Transverse colon (tissue), 4 donors: Measurements from ENCODE around the gene TEAD4. TPM values are rescaled to one million over a fixed set of nuclear protein-coding genes. Genes with fewer than 3 reads are reported as not detected.

Experiments
- DNase-seq: peaks from one replicate; pipeline ENCODE4 v3.0.0-alpha.2; 2019
- H3K27ac ChIP-seq, 4 donors: fragments of 200-600 bp; sonication (generic); 2 replicates each; pipeline ENCODE4 v1.5.1; 2016 to 2018; ENCODE audit warnings: inconsistent platforms in 4 of 4
- H3K27me3 ChIP-seq: fragments of 200-600 bp; sonication (generic); 2 replicates; pipeline ENCODE4 v1.5.1; 2017; ENCODE audit warnings: inconsistent platforms
- H3K36me3 ChIP-seq, 4 donors: fragments of 200-600 bp; sonication (generic); 2 replicates each; pipeline ENCODE4 v1.5.1; 2017 to 2019; ENCODE audit warnings: inconsistent platforms in 4 of 4
- H3K4me1 ChIP-seq, 4 donors: fragments of 200-600 bp; sonication (generic); 2 replicates each; pipeline ENCODE4 v1.5.1; 2017 to 2020; ENCODE audit warnings: inconsistent platforms in 4 of 4
- H3K4me3 ChIP-seq, 4 donors: fragments of 200-600 bp; sonication (generic); 1 replicate in 1 of 4; 2 replicates in 3 of 4; pipeline versions ENCODE4 v1.5.1 to v1.6.1; 2017 to 2019; ENCODE audit warnings: inconsistent platforms in 4 of 4
- H3K9me3 ChIP-seq, 2 donors: fragments of 200-600 bp; sonication (generic); 2 replicates each; pipeline ENCODE4 v1.5.1; 2017 to 2019; ENCODE audit warnings: inconsistent platforms in 2 of 2
- EP300 ChIP-seq: sonication (generic); formaldehyde crosslinking; IDR thresholded peaks from one replicate; pipeline ENCODE4 v1.6.1; 2017; ENCODE audit warnings: antibody characterized with exemption, low read depth
- POLR2A ChIP-seq: fragments of 450-650 bp; IDR thresholded peaks from one replicate; pipeline ENCODE4 v1.6.1; 2016; ENCODE audit warnings: antibody characterized with exemption, mild to moderate bottlenecking, moderate library complexity
- POLR2AphosphoS5 ChIP-seq, 3 donors: sonication (generic); formaldehyde crosslinking; IDR thresholded peaks; one replicate each; pipeline ENCODE4 v1.6.1; 2016; ENCODE audit warnings: antibody characterized with exemption in 3 of 3
- WGBS, 2 donors: methylation state at CpG; one replicate each; pipeline ENCODE4 v1.1.5; 2018; ENCODE audit warnings: low coverage in 1 of 2; 5-methylcytosine and 5-hydroxymethylcytosine counted together
- in situ Hi-C, 4 donors: fragments of 200-750 bp; cut with MboI; loops; one replicate each; pipeline versions ENCODE4 v1.15.0 to v1.15.1; 2017; ENCODE audit warnings: low sequenced_read_pairs in 3 of 4, low pct_ligation_motif_present in 1 of 4, low pct_unique_long_range_greater_than_20kb in 1 of 4
- intact Hi-C: fragments of 100-400 bp; cut with DNase I; formaldehyde crosslinking; loops from one replicate; pipeline ENCODE4 v1.15.1; 2023; ENCODE audit warnings: low total_unique reads
- total RNA-seq, 4 donors: library from RNA; depleted of rRNA; stranded (reverse); fragments of >200 nt; gene quantifications; one replicate each; pipeline ENCODE4 v1.1.0, GENCODE V29; 2016
- TF ChIP-seq, protein P1 (sequence below), 5 experiments: fragments of 200-600 bp in 3 of 5; fragments of 450-650 bp in 2 of 5; sonication (generic) in 3 of 5; IDR thresholded peaks; 1 replicate in 2 of 5; 2 replicates in 3 of 5; pipeline ENCODE4 v1.5.1; 2016 to 2017; ENCODE audit warnings: antibody characterized with exemption in 5 of 5, inconsistent platforms in 3 of 5, mild to moderate bottlenecking in 2 of 5, moderate library complexity in 1 of 5

The TEAD4 gene
- total RNA-seq, 4 donors from 2014 or later = 4.2 to 29.7 (median 6.3) TPM

DNA sequence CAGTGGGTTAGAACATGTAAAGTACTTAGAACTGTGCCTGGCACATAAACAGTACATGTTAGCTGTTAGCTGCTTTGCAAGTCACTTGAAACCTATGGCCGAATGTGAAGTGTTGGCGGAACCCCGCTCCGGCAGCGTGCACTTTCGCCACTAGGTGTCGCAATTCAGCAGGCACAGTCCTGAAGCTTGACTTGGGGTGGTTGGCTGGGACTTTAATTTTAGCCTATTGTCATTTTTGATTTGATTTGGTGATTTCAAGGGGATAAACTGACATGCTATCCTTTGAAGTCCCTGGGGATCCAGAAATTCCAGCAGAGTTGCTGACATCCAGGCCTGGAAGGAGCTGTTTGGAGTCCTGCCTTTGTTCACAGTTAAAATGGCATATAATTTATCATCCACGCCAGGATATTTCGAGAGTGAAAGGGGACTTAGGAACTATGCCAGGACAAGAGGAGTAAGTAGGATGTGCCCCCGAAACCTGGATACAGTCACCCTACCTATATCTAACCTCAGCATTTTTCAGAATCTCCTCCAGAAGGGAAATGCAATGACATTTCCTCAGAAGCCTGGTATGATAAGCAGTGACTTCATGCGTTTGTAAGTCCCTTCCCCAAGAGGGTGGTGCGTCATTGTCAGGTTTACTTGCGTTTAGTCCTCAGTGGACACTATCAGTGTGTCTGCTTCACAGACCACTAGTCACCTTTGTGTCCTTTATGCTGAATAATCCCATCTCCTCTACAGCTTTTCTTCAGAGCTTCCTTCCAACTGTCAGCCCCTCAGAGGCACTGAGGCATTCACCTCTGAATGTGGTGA, 114.4 kb downstream of the TEAD4 start:
- in situ Hi-C loops (no loop called here), intact Hi-C loops (loop anchor here (5.0 kb wide), 1 partner anchor 199 kb away; no protein-coding TSS in a partner anchor)
- Histone ChIP-seq H3K4me1 (peaks cover 0 to 23% (median 8%) of the 10 kb centered on the region in 4 donors), H3K27ac (no peak overlapping the region), H3K9me3 (no peaks in the 10 kb centered on the region), H3K27me3 (no peaks in the 10 kb centered on the region), H3K36me3 (no peaks in the 10 kb centered on the region), H3K4me3 (no peak overlapping the region)
- no peak for TF ChIP-seq EP300
- TF ChIP-seq, protein P1, sequence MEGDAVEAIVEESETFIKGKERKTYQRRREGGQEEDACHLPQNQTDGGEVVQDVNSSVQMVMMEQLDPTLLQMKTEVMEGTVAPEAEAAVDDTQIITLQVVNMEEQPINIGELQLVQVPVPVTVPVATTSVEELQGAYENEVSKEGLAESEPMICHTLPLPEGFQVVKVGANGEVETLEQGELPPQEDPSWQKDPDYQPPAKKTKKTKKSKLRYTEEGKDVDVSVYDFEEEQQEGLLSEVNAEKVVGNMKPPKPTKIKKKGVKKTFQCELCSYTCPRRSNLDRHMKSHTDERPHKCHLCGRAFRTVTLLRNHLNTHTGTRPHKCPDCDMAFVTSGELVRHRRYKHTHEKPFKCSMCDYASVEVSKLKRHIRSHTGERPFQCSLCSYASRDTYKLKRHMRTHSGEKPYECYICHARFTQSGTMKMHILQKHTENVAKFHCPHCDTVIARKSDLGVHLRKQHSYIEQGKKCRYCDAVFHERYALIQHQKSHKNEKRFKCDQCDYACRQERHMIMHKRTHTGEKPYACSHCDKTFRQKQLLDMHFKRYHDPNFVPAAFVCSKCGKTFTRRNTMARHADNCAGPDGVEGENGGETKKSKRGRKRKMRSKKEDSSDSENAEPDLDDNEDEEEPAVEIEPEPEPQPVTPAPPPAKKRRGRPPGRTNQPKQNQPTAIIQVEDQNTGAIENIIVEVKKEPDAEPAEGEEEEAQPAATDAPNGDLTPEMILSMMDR (IDR thresholded peaks at IDR 0.05) = peak; percentile 86 to 99 (median 98)
- WGBS, 2 donors = 12 to 14% methylated on average over 5 to 13 of the region's 13 CpGs
- peak; percentile 88 for DNase-seq

DNA sequence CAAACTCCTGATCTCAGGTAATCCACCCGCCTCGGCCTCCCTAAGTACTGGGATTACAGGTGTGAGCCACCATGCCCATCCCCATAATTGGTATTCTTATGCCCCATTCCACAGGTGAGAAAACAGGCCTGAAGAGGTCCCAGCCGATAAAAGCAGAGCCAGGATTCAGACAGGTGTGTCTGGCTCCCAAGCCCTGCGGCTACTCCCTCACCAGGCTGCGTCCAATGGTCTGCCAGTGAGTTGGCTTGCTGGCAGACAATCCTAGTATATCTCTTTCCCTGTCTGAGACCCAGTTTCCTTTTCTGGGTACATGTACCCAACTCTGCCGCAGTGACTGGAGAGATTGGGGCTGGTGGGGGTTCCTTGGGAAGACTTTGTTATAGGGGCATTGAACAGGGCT, 116.1 kb downstream of the TEAD4 start:
- no peak for DNase-seq
- Histone ChIP-seq H3K36me3 (no peaks in the 10 kb centered on the region), H3K4me3 (no peak overlapping the region), H3K9me3 (no peaks in the 10 kb centered on the region), H3K4me1 (peaks cover 0 to 20% (median 8%) of the 10 kb centered on the region in 4 donors), H3K27ac (no peak overlapping the region), H3K27me3 (no peaks in the 10 kb centered on the region)
- WGBS, 2 donors = 83% methylated on average over 6 of the region's 6 CpGs; no CpG with 5 or more reads in 1 of the 2 donors
- intact Hi-C loops (no loop called here), in situ Hi-C loops (no loop called here)
- TF ChIP-seq POLR2AphosphoS5 (IDR thresholded peaks at IDR 0.05) = no peak
- no peak for TF ChIP-seq EP300
- TF ChIP-seq POLR2A = no peak
- TF ChIP-seq, protein P1 (IDR thresholded peaks at IDR 0.05) = no peak

DNA sequence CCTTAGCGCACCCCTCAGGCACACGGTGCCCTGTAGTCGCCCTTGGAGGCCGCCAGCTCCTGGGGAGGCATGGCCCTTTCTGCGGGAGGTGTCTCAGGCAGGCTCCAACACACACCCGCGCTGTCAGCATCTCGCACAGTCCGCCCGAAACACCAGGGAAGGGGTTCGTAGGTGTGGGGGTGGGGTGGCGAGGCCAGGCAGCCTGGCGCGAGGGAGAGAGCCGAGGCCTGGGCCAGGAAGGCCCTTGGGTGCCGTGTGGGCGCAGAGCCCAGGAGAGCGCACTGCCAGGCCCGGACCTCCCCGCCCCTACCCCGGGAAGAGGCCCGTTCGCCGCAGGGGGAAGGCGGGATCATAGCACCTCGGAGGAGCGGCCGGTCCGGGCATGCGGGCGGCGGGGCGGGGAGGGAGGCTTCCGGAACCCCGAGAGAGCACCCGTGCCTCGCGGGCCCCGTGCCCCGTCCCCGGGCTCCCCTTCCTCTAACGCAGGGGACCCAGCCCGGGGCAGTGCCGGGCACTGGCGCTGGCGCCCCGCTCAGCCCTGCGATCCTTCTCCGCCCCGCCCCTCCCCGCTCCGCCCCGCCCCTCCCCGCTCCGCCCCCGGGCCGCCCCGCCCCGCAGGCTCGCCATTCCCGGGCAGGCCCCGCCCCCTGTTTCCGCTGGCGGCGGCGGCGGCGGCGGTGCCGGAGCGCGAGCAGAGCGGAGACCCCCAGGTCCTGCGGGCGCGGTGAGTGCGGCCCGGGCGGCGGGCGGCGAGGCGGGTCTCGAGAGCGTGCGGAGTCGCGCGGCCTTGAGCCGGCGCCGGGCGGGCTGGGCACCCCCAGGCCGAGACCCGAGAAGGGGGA, 117.8 kb downstream of the TEAD4 start, which contains the start of gene TSPAN9:
TSPAN9 (plus strand) TSS at position 650 of the 842 bp plus-strand sequence. CDS start 123,815 bp downstream, outside the sequence.
- Histone ChIP-seq H3K4me1 (peaks cover 0 to 20% (median 8%) of the 10 kb centered on the region in 4 donors), H3K27ac (peak within 1 kb of the TSS; percentile 89 to 93 (median 90)), H3K27me3 (no peaks in the 10 kb centered on the region), H3K9me3 (no peaks in the 10 kb centered on the region), H3K4me3 (peak within 1 kb of the TSS; percentile 75 to 86 (median 84)), H3K36me3 (no peaks in the 10 kb centered on the region)
- TF ChIP-seq, protein P1 (IDR thresholded peaks at IDR 0.05) = no peak
- TF ChIP-seq POLR2A = peak; percentile 58
- TF ChIP-seq POLR2AphosphoS5 (IDR thresholded peaks at IDR 0.05) = peak in 2 of 3 donors; percentile 33 to 51
- in situ Hi-C loops = no loop called here
- peak; percentile 76 for DNase-seq
- WGBS, 2 donors = 4% methylated on average over 41 of the region's 95 CpGs; no CpG with 5 or more reads in 1 of the 2 donors
- intact Hi-C loops = no loop called here

DNA sequence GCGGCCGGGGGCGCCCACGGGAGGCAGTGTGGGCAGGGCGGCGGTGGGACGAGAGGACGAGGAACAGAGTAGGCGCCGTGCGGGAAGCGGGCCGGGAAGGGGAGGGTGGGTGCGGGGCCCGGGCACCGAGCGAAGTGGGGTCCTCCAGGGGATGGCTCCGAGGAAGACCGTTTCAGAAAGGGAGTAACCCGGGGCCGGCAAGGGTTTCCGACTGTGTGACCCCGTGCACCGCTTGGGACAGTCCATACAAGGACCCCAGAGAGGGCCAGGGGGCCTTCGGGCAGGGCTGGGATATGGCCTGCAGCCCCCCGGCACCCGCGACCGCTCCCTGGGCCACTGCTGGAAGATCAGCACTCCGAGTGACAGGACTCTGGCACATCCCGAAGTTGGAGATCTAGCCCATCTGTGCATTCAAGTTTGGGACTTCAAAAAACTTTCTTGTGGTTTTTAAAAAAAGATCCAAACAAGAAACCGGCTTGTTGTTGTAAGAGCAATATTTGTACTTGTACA, 118.4 kb downstream of the TEAD4 start:
- Histone ChIP-seq H3K27ac (peak overlapping the region; percentile 89 to 93 (median 90)), H3K36me3 (no peaks in the 10 kb centered on the region), H3K4me3 (peak overlapping the region; percentile 67 to 86 (median 80)), H3K4me1 (peaks cover 0 to 20% (median 8%) of the 10 kb centered on the region in 4 donors), H3K9me3 (no peaks in the 10 kb centered on the region), H3K27me3 (no peaks in the 10 kb centered on the region)
- TF ChIP-seq EP300 (no peak), POLR2AphosphoS5 (IDR thresholded peaks at IDR 0.05) (peak in 1 of 3 donors; percentile 12), POLR2A (no peak)
- TF ChIP-seq, protein P1 (IDR thresholded peaks at IDR 0.05) = no peak
- intact Hi-C loops = no loop called here
- WGBS, 2 donors = 0 to 3% methylated on average over 1 to 15 of the region's 32 CpGs
- peak; percentile 31 for DNase-seq
- in situ Hi-C loops = no loop called here
